Umbilical cord (tissue), 2 donors: ENCODE data around the gene SEC63. TPM values are rescaled to one million over a fixed set of nuclear protein-coding genes. Genes with fewer than 3 reads are reported as not detected.
"Not testable (repeated sequence)": the region's sequence is repeated elsewhere in the genome, so short reads cannot be mapped to it uniquely, and the experiment has no call there.

Source experiments
- DNase-seq: peaks from one replicate; pipeline ENCODE4 v3.0.0-alpha.2; 2015; ENCODE audit warnings: low spot score
- total RNA-seq: library from RNA; depleted of rRNA; stranded (reverse); fragments of >200 nt; gene quantifications from one replicate; pipeline ENCODE4 v1.2.3, GENCODE V29; 2014; ENCODE audit warnings: low replicate concordance; ENCODE audit not compliant: insufficient read depth

The SEC63 gene
- total RNA-seq, 1 donor from 2014 or later: 45.3 TPM

DNA sequence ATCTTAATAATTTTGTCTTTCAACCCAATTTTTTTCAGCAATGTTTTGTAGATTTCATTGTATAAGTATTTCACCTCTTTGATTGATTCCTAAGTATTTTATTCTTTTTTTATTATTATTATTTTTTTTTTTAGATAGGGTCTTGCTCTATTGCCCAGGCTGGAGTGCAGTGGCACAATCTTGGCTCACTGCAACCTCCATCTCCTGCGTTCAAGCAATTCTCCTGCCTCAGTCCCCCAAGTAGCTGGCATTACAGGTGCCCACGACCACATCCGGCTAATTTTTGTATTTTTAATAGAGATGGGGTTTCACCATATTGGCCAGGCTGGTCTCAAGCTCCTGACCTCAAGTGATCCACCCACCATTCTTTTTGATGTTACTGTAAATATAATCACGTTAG is 97.0 kb downstream of the SEC63 start:
- DNase-seq: not testable (repeated sequence)

DNA sequence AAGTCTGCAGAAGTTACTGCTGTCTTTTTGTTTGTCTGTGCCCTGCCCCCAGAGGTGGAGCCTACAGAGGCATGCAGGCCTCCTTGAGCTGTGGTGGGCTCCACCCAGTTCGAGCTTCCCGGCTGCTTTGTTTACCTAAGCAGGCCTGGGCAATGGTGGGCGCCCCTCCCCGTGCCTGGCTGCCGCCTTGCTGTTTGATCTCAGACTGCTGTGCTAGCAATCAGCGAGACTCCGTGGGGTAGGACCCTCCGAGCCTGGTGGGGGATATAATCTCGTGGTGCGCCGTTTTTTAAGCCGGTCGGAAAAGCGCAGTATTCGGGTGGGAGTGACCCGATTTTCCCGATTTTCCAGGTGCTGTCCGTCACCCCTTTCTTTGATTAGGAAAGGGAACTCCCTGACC is 97.9 kb downstream of the SEC63 start:
- DNase-seq: not testable (repeated sequence)

DNA sequence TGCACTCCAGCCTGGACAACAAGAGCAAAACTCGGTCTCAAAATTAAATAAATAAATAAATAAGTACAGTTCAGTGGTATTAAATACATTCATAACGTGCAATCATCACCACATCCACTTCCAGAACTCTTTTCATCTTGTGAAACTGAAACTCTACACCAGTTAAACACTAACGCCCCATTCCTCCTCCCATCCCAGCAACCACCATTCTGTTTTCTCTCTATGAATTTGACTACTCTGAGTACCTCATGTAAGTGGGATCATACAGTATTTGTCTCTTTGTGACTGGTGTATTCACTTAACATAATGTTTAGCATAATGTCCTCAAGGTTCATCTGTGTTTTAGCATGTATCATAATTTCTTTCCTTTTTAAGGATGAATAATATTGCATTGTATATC is 104.8 kb downstream of the SEC63 start:
- DNase-seq: no peak

DNA sequence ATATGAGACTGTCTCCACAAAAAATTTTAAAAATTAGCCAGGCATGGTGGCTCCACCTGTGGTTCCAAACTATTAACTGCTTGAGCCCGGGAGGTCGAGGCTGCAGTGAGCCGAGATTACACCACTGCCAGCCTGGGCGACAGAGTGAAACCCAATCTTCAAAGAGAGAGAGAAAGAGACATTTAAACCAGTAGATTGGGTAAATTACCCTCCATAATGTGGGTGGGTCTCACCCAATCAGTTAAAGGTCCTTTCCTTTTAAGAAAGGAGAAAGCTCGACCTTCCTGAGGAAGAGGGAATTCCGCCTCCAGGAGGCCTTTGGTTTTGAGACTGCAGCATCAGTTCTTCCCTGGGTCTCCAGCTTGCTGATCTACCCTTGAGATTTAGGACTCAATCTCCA is 108.7 kb downstream of the SEC63 start:
- no peak for DNase-seq

DNA sequence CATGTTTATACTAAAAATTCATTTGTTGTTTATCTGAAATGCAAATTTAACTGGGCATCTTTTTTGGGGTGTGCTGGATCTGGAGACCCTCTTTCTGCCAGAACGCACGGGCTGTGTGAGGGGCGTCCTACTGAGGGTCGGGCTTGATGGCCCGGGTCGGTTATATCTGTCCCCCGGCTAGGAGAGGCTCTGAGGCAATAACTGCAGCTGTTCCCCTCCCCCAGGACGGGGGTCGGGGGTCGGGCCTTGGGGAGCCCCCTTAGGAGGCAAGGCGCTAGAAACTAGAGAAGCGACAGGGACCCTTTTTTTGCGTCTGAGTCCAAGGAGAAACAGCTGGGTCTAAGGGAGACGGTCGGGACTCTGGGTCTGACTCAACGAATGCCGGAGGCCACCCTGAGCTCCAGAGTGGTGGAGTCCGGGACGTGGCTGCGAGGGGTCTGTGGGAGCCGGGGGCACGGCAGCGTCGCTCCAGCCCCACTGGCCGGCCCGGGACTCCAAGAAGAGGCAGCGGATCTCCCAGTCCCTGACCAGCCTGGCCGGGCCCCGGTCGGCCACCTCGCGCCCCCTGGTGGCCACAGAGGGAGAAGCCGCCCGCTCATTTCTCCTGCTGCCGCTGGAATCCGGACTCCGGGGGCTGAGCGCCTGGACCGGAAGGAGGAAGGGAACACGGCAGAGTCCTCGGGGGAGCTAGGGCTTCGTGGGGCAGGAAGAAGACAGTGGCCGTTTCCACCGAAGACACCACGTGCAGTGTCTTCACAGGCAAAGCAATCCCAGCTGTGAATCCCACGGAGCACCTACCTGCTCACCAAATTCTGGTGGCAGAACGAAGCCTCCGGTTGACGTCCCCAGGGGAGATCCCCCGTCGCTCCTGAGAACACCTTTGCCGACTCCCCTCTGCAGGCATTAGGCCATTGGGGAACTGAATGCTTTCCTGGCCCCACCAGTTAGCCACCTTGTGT is 109.9 kb downstream of the SEC63 start:
- DNase-seq: peak; percentile 84

DNA sequence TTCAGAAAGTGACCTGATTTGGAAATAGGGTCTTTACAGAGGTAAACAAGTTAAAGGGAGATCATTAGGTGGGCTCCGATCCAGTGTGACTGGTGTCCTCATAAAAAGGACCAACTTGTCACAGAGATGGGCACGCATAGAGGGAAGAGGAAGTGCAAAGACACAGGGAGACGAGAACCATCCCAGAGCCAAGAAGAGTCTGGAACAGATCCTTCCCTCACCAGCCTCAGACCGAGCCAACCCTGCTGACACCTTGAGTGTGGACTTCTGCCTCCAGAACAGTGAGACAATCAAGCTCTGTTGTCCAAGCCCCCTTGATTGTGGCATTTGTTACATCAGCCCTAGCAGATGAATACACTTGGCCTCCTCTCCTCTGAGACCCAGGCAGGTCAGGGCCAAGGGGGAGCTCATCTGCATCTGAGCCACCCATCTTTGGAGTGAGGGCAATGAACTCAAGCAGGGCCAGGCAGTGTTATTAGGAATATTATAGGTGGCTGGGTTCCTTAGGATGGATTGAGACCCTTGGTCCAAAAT is 111.7 kb downstream of the SEC63 start:
- DNase-seq: no peak

DNA sequence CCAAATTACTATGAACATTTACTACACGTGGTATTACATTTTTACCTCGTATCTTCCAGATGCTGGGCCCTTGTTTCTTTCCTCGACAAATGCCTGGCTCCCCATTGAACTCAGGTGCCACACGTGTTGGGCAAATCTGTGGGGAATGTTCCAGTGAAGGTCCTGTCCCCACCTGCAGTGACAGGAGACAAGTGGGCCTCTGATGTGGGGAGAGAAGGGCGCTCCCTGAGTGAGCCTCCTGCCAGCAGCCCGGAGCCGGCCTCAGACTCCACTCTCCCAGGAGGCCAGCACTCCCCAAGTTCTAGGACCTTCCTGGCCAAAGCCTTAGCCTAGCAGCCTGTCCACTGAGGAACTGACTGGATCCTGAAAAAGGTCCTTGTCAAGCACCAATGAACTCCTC is 112.2 kb downstream of the SEC63 start:
- no peak for DNase-seq

DNA sequence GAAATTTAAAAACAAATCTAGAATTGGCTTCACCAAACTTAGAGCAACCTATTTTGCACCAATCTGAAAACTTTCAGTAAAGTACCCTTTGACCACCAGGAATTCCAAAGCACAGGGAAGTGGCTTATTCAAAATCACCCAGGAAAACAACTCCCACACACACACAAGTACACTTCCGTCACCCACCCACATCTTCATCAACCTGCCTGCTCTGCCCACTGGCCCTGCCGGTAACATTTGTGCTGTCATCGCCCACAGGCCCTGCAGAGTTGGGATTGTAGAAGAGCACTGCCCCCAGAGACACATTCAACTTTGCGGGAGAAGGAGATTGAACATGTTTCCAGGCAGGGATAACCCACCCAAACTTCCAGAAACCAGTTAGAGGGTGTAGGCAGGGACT is 114.6 kb downstream of the SEC63 start:
- no peak for DNase-seq

DNA sequence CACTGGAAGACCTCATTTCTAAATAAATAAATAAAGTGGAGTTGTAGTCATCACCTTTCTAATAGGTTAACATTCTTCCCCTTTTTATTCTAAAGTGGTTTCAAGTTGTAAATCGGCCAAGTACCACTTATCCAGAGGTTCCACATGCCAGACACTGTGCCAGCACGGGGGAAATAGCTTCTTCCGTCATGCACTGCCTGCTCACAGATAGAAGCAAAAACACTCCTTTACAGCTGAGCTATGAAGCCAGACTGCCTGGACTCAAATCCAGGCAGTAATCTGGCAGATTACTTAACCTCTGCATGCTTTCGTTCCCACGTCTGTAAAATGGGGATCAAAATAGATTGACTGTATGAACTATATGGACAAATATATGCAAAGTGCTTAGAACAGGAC is 116.7 kb downstream of the SEC63 start:
- peak; percentile 81 for DNase-seq

DNA sequence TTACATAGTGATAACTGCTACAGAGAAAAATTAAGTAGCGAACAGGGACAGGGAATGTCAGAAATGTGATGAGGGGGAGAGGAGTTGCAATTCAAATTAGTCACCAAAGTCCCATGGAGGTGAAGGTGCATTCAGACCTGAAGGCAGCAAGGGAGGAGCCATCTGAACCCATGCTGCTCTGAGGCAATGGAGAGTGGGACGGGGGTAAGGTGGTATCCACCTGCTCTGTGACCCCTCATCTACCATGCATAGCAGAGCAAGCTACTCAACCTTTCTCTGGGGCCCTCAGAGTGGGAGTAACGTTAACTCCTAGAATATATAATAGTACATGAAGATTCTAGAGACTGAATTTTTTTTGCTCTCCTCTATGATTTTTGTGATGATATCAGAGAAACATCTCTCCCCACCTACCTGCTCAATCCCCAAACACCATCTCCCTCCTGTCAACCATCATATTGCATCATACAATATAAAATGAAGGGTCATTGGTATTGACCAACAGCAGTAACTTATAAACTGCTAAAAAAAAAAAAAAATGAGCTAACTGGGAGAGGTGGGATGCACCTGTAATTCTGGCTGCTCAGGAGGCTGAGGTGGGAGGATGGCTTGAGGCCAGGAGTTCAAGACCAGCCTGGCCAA is 117.3 kb downstream of the SEC63 start:
- DNase-seq: no peak

DNA sequence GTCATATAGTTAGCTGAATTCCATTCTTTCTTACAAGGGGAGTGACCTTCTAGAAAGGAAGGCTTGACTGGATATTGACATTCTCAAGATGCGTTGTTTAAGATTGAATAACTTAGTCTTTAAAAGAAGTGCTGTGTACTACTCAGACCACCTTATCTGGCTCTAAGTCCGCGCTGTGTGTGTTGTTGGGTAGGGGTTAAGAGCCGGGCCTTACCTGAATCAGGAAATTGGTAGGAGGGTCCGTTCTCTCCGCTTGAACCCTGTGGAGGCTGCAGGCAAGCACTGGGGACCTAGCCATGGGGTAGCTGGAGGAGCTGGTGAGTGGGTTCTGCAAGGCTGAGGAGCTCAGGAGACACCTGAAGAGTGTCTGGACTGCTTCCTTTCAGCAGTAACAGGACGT is 124.9 kb downstream of the SEC63 start:
- DNase-seq: no peak

DNA sequence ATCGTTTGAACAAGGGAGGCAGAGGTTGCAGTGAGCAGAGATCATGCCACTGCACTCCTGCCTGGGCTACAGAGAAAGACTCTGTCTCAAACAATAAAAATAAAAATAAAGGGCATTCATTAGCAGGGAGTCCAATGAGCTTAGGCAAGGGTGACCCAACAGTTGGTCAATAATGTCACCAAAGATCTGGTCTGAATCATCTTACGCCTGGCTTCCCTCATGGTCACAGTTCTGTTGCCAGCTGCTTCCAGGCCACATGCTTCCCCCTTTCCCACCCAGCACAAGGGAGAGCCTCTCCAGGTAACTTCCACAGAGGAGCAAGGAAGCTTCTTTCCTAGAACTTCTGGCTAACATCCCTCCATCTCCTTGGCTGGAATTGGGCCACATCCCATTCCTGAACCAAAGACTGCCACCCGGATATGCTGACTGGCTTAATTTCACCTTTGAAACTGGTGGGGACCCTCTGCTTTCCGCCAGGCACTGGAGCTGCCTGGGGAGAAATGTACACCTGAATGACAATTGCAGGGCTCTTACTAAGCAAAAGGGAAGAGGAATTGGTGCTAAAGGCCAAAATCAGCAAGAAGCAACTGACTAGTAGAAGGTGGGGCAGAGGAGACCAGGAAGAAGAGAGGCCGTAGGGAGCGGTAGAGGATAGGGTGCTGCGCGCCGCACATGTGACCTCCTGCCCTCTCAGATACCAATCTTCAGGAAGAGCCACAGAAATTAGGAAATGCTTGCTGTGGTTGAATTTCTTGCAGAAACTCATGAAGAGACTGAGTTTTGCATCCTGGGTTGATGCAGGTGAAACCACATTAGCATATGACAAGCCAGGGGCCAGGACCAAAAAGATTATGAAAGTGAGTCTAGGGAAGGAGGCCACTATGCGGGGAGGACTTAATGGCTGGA is 125.6 kb downstream of the SEC63 start:
- no peak for DNase-seq

DNA sequence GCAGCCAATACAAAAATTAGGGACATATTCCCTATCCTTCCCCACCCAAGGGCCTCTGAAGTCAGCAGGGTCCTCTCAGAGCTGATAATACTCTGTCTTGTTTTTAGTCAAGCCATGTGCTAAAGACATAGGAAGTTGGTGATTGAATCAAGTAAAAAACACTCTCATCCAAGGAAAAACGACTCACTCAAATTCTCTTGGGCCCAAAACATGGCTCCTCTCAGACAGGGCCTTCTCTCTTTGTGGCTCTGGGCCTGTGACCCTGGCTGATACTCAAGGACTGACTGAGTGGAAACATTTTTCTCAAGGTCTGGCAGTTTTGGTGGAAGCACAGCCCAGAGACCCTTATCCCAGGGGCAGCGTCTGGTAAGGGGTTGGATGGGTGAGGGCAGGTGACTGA is 127.9 kb downstream of the SEC63 start:
- DNase-seq: no peak

DNA sequence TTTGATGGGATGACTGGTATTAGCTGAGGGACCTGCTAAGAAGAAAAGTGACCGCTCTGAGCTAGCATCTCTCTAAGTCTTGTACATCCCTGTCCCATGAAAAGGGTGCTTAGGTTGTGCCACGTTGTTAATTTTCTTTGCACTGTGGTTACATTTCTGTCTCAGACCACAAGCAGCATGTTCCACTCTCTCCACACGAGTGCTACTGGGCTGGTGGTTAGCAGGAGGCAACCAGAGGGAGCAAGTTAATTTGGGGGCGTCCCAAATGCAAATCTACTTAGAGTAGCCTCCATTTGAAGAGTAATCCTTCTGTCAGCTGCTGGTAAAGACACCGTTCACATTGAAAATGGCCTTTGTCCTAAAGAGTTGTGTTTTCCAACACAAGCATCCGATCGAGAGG is 130.5 kb downstream of the SEC63 start:
- no peak for DNase-seq

DNA sequence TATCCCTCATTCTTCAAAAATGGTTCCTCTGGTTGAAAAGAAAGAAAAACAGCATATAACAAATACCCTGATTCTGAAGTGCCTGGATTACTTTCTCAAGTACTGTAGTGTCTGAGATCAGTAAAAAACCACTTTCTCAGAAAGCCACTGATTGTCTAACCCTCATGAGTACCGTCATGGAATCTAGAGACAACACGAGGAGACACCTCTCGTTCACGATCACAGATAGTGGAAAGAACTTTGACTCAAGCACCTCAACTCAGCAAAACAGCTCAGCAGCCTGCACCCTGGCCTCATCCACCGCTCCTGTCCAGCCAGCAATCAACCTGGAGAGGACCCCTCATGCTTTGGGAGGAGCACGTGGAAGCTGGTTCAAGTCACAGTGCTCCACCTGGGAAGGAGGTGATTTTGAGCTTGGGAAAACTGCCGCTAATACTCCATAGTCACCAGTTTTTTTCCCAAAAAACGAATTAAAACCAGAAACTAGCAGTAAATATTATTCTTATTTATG is 134.9 kb downstream of the SEC63 start:
- no peak for DNase-seq

DNA sequence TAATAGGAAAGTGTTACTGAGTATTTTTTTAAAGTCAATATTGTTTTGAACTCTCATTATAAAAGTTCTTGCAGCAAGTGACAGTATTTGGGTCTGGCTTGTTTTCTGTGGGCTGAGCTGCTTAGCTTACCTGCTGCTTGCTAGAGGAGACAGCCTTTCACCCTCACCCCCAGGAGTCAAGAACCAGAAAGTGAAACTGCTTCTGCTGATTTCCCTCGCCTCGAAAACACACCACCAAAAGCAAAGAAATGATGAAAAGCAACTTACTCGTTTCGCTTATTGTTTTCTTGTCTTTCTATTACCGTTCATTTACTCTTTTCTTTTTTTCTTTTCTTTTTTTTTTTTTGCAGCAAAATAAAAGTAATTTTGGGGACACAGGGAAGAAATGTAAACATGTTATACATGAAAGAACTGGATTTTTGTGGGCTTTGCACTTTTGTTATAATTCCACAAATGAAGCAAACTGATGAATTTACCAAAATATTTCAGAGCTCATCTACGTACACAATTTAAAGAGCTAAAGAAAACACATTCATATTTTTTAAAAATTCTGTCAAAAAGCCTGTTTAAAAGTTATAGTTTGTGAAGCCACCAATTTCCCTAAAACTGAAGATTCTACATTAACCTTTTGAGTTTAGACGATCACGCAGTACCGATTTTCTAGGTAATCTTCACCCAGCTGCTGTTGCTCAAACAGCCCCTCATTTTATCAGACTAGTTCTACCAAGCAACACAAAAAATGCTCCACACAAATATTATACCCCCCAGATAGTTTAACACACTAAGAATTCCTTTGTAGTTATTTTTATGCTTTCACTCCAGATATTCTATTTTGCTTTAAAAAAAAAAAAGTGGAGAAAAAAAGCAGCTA is 135.6 kb downstream of the SEC63 start:
- no peak for DNase-seq

DNA sequence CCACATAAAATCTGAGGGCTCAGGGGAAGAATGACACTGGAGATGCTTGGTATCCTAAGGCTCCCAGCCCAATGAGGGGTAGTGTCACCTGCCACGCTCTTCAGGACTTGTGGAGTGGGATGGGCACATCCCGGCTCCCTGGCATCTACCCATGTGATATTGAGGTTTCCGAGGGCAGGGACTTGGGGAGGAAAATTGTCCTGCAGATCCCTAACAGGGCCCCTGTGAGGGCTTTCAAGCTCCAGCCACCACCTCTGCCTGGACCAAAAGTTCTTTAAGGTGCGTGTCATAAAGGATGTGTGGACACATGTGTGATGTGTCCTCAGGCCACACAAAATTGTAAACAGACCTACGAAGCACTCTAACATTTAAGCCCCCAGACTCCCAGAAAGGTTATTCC is 136.4 kb downstream of the SEC63 start:
- no peak for DNase-seq

DNA sequence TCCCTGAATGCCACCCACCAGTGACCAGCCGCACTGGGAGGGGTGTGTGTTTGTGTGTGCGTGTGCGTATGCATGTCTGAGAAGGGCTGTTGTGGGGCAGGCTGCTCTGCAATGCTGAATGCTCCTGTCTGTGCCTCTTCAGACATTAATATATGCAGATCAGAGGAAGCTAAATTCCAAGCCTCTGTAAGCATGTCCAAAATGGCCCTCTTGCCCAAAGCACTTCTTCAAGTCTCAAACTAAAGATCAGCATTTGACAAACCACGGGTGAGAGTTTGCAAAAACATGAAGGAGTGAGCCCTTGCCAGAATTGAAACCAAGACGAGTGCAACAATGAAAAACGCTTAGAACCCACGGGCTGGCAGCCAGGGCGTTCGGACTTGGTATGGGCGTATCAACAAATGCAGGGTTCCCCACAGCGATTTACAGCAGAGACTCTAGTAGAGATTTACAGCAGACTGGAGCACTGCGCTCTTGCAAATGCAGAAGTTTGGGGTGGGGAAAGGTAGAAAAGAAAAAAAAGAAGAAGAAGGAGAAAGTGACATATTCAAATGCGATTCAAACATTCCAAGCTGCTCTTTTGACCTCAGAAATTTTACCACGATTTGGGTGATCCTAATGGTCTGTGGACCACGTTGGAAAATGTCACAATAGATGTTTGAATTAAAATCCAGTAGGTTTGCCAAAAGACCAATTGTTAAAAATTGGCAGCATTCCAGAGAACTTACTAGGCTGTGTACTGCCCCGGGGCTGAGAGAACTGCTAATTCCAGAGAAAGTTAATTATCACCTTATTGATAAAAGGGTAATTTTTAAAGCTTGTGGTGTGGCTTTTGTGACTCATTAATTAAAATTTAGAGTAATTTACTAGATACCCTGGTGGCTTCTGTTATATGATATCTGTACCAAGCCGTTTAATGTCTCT is 137.4 kb downstream of the SEC63 start:
- DNase-seq: peak; percentile 60

DNA sequence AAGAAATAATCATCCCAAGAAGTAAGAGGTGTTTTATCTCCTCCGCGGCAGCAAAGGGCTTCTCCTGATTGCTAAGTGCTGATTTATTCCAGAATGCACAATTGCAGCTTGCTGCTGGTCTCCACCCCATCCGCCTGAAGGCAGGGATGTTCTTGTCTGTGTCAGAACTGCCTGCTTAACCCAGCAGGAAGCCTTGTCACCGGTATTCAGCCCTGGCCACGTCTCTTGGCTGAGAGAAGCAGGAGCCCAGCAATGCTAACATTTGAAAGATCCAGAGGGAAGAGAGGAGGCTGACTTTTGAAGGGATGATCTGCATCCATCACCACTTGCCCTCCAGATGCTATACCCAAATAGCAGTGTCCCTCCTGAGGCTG is 138.1 kb downstream of the SEC63 start:
- peak; percentile 88 for DNase-seq
